ENCODE results near the gene LST1.

LST1 gene

GRCh38 chr6:31544676-31545075, 41.4 kb upstream of the LST1 start:
- Histone ChIP-seq H3F3A (ENCODE audit: insufficient read depth, low read length) (peaks cover 20% of the 10 kb centered on the region), H3K9me3 (replicated peaks; ENCODE audit: insufficient read depth, low read length) (no peaks in the 10 kb centered on the region), H3K36me3 (replicated peaks; ENCODE audit: insufficient read depth, low read length) (peaks cover 8% of the 10 kb centered on the region), H3K4me3 (ENCODE audit: low read length) (no peak overlapping the region), H3K79me2 (ENCODE audit: low read length) (peaks cover 39% of the 10 kb centered on the region), H3K27me3 (replicated peaks; ENCODE audit: insufficient read depth, low read length) (no peaks in the 10 kb centered on the region), H2AFZ (ENCODE audit: low read length) (no peak overlapping the region), H3K9ac (ENCODE audit: low read length) (no peak overlapping the region), H4K20me1 (ENCODE audit: insufficient read depth, low read length) (peaks cover 13% of the 10 kb centered on the region), H3K27ac (ENCODE audit: low read length) (no peak overlapping the region), H3K4me2 (ENCODE audit: low read depth, low read length) (no peak overlapping the region), H3K4me1 (ENCODE audit: low read length) (peaks cover 17% of the 10 kb centered on the region), H3K9me2 (replicated peaks; ENCODE audit: insufficient read depth, low read length) (no peaks in the 10 kb centered on the region)
- no peak for DNase-seq
- no peak for TF ChIP-seq CTCF (IDR thresholded peaks at IDR 0.05; ENCODE audit: low read length)
- no peak for TF ChIP-seq EZH2 (optimal IDR thresholded peaks at IDR 0.05; ENCODE audit: low read depth, low read length)
- TF ChIP-seq EZH2phosphoT487 (IDR thresholded peaks at IDR 0.05; ENCODE audit: low read length): no peak

- peaks cover 7% of the 10 kb centered on the region for H4K20me1 ChIP-seq (ENCODE audit: insufficient read depth, low read length)
- DNase-seq: no peak
- H3K9ac ChIP-seq (ENCODE audit: low read length): no peak overlapping the region
- H3K27ac ChIP-seq (ENCODE audit: low read length): no peak overlapping the region
- H3K4me2 ChIP-seq (ENCODE audit: low read depth, low read length): no peak overlapping the region
- no peaks in the 10 kb centered on the region for H3K9me3 ChIP-seq (replicated peaks; ENCODE audit: insufficient read depth, low read length)
- H3K27me3 ChIP-seq (replicated peaks; ENCODE audit: insufficient read depth, low read length): no peaks in the 10 kb centered on the region
- peaks cover 11% of the 10 kb centered on the region for H3K4me1 ChIP-seq (ENCODE audit: low read length)
- no peak overlapping the region for H2AFZ ChIP-seq (ENCODE audit: low read length)
- no peak overlapping the region for H3K4me3 ChIP-seq (ENCODE audit: low read length)
- H3K9me2 ChIP-seq (replicated peaks; ENCODE audit: insufficient read depth, low read length): no peaks in the 10 kb centered on the region
- H3F3A ChIP-seq (ENCODE audit: insufficient read depth, low read length): peaks cover 20% of the 10 kb centered on the region
- H3K36me3 ChIP-seq (replicated peaks; ENCODE audit: insufficient read depth, low read length): peaks cover 2% of the 10 kb centered on the region; the same call in 1 of the 2 replicates
- H3K79me2 ChIP-seq (ENCODE audit: low read length): peaks cover 33% of the 10 kb centered on the region
- no peak for TF ChIP-seq CTCF (IDR thresholded peaks at IDR 0.05; ENCODE audit: low read length)
- TF ChIP-seq EZH2 (optimal IDR thresholded peaks at IDR 0.05; ENCODE audit: low read depth, low read length): no peak
- no peak for TF ChIP-seq EZH2phosphoT487 (IDR thresholded peaks at IDR 0.05; ENCODE audit: low read length)
Observed at GRCh38 chr6:31545291-31545690, 40.8 kb upstream of the LST1 start.

GRCh38 chr6:31546339-31546957, 39.6 kb upstream of the LST1 start, which contains the start of gene ATP6V1G2:
ATP6V1G2 (minus strand) TSS chr6:31546608; CDS start chr6:31546559, 49 bp downstream.
- Histone ChIP-seq H4K20me1 (ENCODE audit: insufficient read depth, low read length) (no peaks in the 10 kb centered on the region), H3F3A (ENCODE audit: insufficient read depth, low read length) (peaks cover 16% of the 10 kb centered on the region), H3K9me3 (replicated peaks; ENCODE audit: insufficient read depth, low read length) (no peaks in the 10 kb centered on the region), H3K27me3 (replicated peaks; ENCODE audit: insufficient read depth, low read length) (no peaks in the 10 kb centered on the region), H3K9me2 (replicated peaks; ENCODE audit: insufficient read depth, low read length) (no peaks in the 10 kb centered on the region), H3K9ac (ENCODE audit: low read length) (peak within 1 kb of the TSS; percentile 89), H3K4me1 (ENCODE audit: low read length) (peaks cover 9% of the 10 kb centered on the region), H3K36me3 (replicated peaks; ENCODE audit: insufficient read depth, low read length) (no peaks in the 10 kb centered on the region), H2AFZ (ENCODE audit: low read length) (peak within 1 kb of the TSS; percentile 42), H3K27ac (ENCODE audit: low read length) (peak within 1 kb of the TSS; percentile 36; the same call in 1 of the 2 replicates), H3K4me3 (ENCODE audit: low read length) (peak within 1 kb of the TSS; percentile 57), H3K4me2 (ENCODE audit: low read depth, low read length) (peak within 1 kb of the TSS; percentile 67), H3K79me2 (ENCODE audit: low read length) (peaks cover 22% of the 10 kb centered on the region)
- TF ChIP-seq EZH2 (optimal IDR thresholded peaks at IDR 0.05; ENCODE audit: low read depth, low read length): no peak
- no peak for TF ChIP-seq EZH2phosphoT487 (IDR thresholded peaks at IDR 0.05; ENCODE audit: low read length)
- TF ChIP-seq CTCF (IDR thresholded peaks at IDR 0.05; ENCODE audit: low read length): peak; percentile 98
- peak; percentile 85 for DNase-seq
